ENCODE data around the gene ZFAND3.

GRCh38 chr6:37936906-37937305 lies 117.4 kb downstream of the ZFAND3 start:
- TF ChIP-seq POLR2A (IDR thresholded peaks at IDR 0.05), result no peak
- TF ChIP-seq CTCF (IDR thresholded peaks at IDR 0.05), result no peak

Data from adrenal gland (tissue), 5 donors.